Measurements from ENCODE around the gene GJB4. TPM values are rescaled to one million over a fixed set of nuclear protein-coding genes. Genes with fewer than 3 reads are reported as not detected.

GJB4 gene
- 0.07 to 0.15 TPM (median 0.12 TPM) in 4 of 5 replicates, not detected in the other for total RNA-seq (2022; extraction: Qiagen RNA extraction; ENCODE audit: low read depth)

DNA sequence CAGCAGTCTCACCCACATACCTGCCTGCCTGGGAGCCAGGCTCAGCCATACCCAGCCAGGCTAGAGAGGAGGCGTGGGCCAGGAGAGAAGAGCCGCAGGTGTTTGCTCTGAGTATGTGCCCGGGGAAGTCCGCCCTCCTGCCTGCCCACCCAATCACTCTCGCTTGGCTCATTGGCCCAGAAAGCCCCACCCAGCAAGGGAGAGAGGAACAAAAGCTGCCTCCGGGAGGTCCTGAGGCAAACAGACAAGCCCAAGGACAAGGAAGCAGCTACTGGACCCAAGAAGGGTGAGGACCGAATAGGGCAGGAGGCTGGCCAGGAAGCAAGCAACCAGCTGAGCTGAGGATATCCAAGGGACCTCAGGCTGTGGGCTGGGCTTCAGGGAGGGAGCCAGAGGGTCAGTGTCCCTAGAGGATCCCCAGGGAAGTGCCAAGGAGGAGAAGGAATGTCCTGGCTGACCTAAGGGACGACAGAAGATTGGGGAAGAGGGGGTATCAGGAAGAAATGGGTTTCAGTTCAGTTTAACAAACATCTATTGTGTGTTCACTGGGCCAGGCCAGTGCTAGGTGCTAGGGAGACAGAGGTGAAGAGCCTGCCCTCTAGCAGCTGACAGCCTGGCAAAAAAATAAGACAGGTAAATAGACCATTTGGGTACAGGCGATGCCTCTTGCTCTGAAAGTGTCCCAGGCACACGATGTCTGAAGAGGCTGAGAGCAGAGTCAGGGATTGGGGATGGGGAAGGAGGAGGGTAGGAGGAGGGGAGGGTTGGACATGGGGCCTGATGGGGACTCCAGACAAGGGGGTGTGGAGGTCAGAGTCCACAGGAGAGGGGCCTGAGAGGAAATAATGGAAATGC, at the start of gene GJB4:
TSS of gene GJB4 (plus strand) at position 238 of the 855 bp plus-strand sequence. CDS start 1,515 bp downstream, outside the sequence.

GRCh38 chr1:34754964-34755637, 4.4 kb upstream of the GJB4 start, which contains the start of gene GJB5:
Gene GJB5, plus strand, starts transcription at chr1:34755047. Its CDS starts 2,284 bp downstream, at chr1:34757331.

DNA sequence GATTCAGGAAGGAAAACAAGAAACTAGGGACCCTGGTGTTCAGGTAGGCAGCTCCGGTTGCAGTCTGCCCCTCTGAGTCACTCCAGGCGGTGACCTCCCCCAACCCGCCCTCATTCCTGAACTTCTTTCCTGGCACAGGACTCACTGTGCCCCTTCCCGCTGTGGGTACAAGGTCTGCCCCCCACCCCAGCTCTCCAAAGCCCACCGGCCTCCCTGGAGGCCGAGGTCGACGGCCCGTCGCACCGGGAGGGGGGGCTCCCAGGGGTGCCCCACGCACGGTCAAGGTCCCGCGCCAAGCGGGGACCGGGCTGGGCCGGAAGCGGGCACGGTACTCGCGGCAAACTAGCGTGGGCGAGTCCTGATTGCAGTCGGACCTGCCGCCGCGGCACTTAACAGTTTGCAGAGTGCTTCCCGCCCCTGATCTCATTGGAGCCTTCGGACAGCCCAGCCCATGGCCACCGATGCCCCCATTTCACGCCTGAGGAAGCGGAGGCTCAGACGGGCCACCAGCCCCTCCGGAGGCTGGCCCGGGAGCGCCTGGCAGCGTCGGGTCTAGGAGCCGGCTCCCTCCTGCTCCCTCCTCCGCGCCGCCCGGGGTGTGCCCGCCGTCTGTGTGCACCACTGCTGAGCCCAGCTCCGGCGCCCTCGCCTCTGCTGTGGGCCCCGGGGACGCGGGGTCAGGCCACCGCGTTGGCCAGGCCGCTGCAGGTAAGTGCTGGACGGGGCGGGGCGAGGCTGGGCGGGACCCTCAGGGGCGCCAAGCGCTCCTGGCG, 21.7 kb downstream of the GJB4 start, which contains the start of gene GJB3:
TSS of gene GJB3 (plus strand) at position 144 of the 773 bp plus-strand sequence. CDS start 3,549 bp downstream, outside the sequence.

DNA sequence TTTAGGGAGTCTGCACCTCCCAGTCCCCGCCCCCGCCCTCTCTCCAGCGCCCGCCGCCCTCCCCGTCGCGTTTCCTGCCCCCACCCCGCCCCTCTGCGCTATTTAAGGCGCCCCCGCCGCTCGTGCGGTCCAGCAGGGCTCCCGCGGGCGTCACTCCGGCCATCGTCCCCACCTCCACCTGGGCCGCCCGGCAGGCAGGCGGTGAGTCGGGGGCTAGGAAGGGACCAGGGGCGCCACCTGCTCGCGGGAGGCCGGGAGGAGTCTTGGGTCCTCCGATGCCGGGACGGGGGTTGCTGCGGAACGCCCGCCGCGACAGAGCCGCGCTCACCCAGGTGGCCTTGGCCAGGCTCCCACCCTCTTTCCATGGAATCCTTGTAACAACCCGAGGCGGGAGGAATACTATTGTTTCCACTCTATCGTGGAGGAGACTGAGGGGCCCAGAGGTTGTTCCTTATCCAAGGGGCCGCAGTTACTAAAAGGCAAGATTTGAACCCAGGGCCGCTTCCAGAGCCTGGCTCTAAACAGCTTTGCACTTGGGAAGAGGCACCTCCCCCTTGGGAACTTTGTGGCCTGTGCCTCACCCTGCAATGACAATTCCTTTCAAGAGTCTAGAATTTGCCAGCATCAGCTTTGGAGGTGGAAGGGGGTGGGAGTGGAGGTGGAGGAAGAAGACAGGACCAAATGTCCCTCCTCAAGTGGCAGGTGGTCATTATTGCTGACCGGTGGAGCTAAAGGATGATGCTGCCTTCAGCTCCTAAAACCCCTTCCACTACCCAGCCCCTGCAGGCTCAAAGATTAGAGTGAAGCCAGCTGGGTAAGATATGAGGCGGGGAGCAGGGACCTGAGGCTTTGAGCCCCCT, 33.6 kb downstream of the GJB4 start, which contains the start of gene GJA4:
TSS of gene GJA4 (plus strand) at position 132 of the 860 bp plus-strand sequence. CDS start 1,215 bp downstream, outside the sequence.

Other genes with a start within 250 kb of the GJB4 start
- gene GJB5, start 4.7 kb upstream of the GJB4 start, total RNA-seq (2022; extraction: Qiagen RNA extraction; ENCODE audit: low read depth) = 0.03 to 0.13 TPM (median 0.09 TPM) in 3 of 5 replicates, not detected in the others
- gene GJB3, start 21.5 kb downstream of the GJB4 start, total RNA-seq (2022; extraction: Qiagen RNA extraction; ENCODE audit: low read depth) = 3.3 to 8.0 TPM (median 5.1 TPM) in 5 replicates
- not detected in 5 replicates for gene GJA4, start 33.3 kb downstream of the GJB4 start, total RNA-seq (2022; extraction: Qiagen RNA extraction; ENCODE audit: low read depth)
- gene SMIM12, start 100.0 kb downstream of the GJB4 start, total RNA-seq (2022; extraction: Qiagen RNA extraction; ENCODE audit: low read depth) = 33.7 to 59.6 TPM (median 54.0 TPM) in 5 replicates
- 0.09 to 0.34 TPM (median 0.27 TPM) in 5 replicates for gene DLGAP3, start 169.9 kb downstream of the GJB4 start, total RNA-seq (2022; extraction: Qiagen RNA extraction; ENCODE audit: low read depth)
- gene TMEM35B, start 225.6 kb downstream of the GJB4 start, total RNA-seq (2022; extraction: Qiagen RNA extraction; ENCODE audit: low read depth) = 14.5 to 19.9 TPM (median 16.7 TPM) in 5 replicates

All from A549 treated with CpdA at 1 μM for 4 hours (cell line).